IMR-90 (cell line): ENCODE data around the gene IER3. TPM values are rescaled to one million over a fixed set of nuclear protein-coding genes. Genes with fewer than 3 reads are reported as not detected.

ENCODE experiments used
- ATAC-seq: fragments of 200-7000 bp; cut with Tn5 transposase; 2 replicates; pipeline ENCODE4 v1.9.1; 2020; ENCODE audit warnings: low read depth, mild to moderate bottlenecking, moderate library complexity
- BruUV-seq: library from RNA; stranded (reverse); fragments of 400-500 nt; replicated peaks from 2 replicates; lab custom pipeline; 2021; lab: Mats Ljungman, UMichigan
- CTCF ChIA-PET: fragments of 300-600 bp; formaldehyde crosslinking; extraction: SDS; loops from one replicate; lab custom pipeline; 2021; ENCODE audit warnings: antibody characterized with exemption; lab: Yijun Ruan, JAX
- POLR2A ChIA-PET: fragments of 300-600 bp; sonication (Branson Sonifier 250); formaldehyde crosslinking; loops from one replicate; lab custom pipeline; 2022; ENCODE audit warnings: antibody characterized with exemption; ENCODE audit not compliant: unreplicated experiment; lab: Charles Lee
- DNase-seq: peaks from one replicate; pipeline ENCODE4 v3.0.0; 2013
- H2AFZ ChIP-seq: replicated peaks from 2 replicates; pipeline ENCODE3; 2013; ENCODE audit warnings: low read length, mild to moderate bottlenecking; ENCODE audit not compliant: poor library complexity
- H2AK5ac ChIP-seq: 2 replicates; pipeline ENCODE4 v1.6.1; 2013; ENCODE audit warnings: low read depth, low read length, inconsistent platforms
- H2AK9ac ChIP-seq: replicated peaks from 2 replicates; pipeline ENCODE3; 2013; ENCODE audit warnings: mild to moderate bottlenecking, low read depth, low read length, moderate library complexity; ENCODE audit not compliant: poor library complexity
- H2BK120ac ChIP-seq: 2 replicates; pipeline ENCODE4 v1.6.1; 2013; ENCODE audit warnings: low read depth, low read length, inconsistent platforms
- H2BK15ac ChIP-seq: 3 replicates; pipeline ENCODE4 v1.6.1; 2013; ENCODE audit warnings: low read depth, low read length, inconsistent platforms
- H2BK20ac ChIP-seq: 2 replicates; pipeline ENCODE4 v1.6.1; 2013; ENCODE audit warnings: low read depth, mild to moderate bottlenecking, inconsistent platforms, low read length, moderate library complexity
- H2BK5ac ChIP-seq: 2 replicates; pipeline ENCODE4 v1.6.1; 2013; ENCODE audit warnings: mild to moderate bottlenecking, low read depth, low read length, inconsistent platforms; ENCODE audit not compliant: poor library complexity, severe bottlenecking
- H3K14ac ChIP-seq: replicated peaks from 2 replicates; pipeline ENCODE4 v1.6.1; 2013; ENCODE audit warnings: low read depth, low read length, inconsistent platforms
- H3K18ac ChIP-seq: 2 replicates; pipeline ENCODE4 v1.6.1; 2013; ENCODE audit warnings: low read depth, low read length, control low read depth
- H3K23ac ChIP-seq: 2 replicates; pipeline ENCODE4 v1.6.1; 2013; ENCODE audit warnings: low read depth, low read length, inconsistent platforms
- H3K27ac ChIP-seq: 2 replicates; pipeline ENCODE4 v1.5.1; 2013; ENCODE audit warnings: mild to moderate bottlenecking, control low read depth, low read length; ENCODE audit not compliant: insufficient read depth
- H3K27me3 ChIP-seq: 2 replicates; pipeline ENCODE4 v1.6.1; 2013; ENCODE audit warnings: low read length; ENCODE audit not compliant: control insufficient read depth, insufficient read depth
- H3K36me3 ChIP-seq: 2 replicates; pipeline ENCODE4 v1.6.1; 2013; ENCODE audit warnings: low read length, mixed read lengths; ENCODE audit not compliant: control insufficient read depth, insufficient read depth
- H3K4ac ChIP-seq: 2 replicates; pipeline ENCODE4 v1.6.1; 2013; ENCODE audit warnings: low read depth, low read length, inconsistent platforms
- H3K4me1 ChIP-seq: 2 replicates; pipeline ENCODE4 v1.6.1; 2013; ENCODE audit warnings: low read length, mixed read lengths; ENCODE audit not compliant: control insufficient read depth, insufficient read depth
- H3K4me2 ChIP-seq: 2 replicates; pipeline ENCODE4 v1.6.1; 2013; ENCODE audit warnings: low read depth, mild to moderate bottlenecking, control low read depth, low read length, moderate library complexity
- H3K4me3 ChIP-seq: 2 replicates; pipeline ENCODE4 v1.5.1; 2013; ENCODE audit warnings: low read depth, mild to moderate bottlenecking, control low read depth, low read length, moderate library complexity; ENCODE audit not compliant: insufficient read depth
- H3K56ac ChIP-seq: 2 replicates; pipeline ENCODE4 v1.6.1; 2013; ENCODE audit warnings: low read length, inconsistent platforms; ENCODE audit not compliant: insufficient read depth; ENCODE audit errors: extremely low read depth
- H3K79me1 ChIP-seq, 2 experiments: 2 replicates each; pipeline ENCODE4 v1.6.1; 2013; ENCODE audit warnings: low read length in 2 of 2, inconsistent platforms in 1 of 2, low read depth in 1 of 2
- H3K9ac ChIP-seq: 2 replicates; pipeline ENCODE4 v1.6.1; 2013; ENCODE audit warnings: low read depth, low read length, control low read depth
- H3K9me1 ChIP-seq: 2 replicates; pipeline ENCODE4 v1.6.1; 2013; ENCODE audit warnings: low read length, inconsistent platforms; ENCODE audit not compliant: insufficient read depth
- H3K9me3 ChIP-seq: 2 replicates; pipeline ENCODE4 v1.6.1; 2013; ENCODE audit warnings: low read length; ENCODE audit not compliant: control insufficient read depth, insufficient read depth
- H4K20me1 ChIP-seq: 2 replicates; pipeline ENCODE4 v1.6.1; 2013; ENCODE audit warnings: low read length, inconsistent platforms; ENCODE audit not compliant: insufficient read depth
- H4K5ac ChIP-seq: 2 replicates; pipeline ENCODE4 v1.6.1; 2013; ENCODE audit warnings: mild to moderate bottlenecking, low read depth, low read length, control low read depth
- H4K8ac ChIP-seq, 2 experiments: 2 replicates each; pipeline ENCODE4 v1.6.1; 2013; ENCODE audit warnings: low read depth in 2 of 2, low read length in 2 of 2, control low read depth in 1 of 2, inconsistent platforms in 1 of 2
- H4K91ac ChIP-seq: 2 replicates; pipeline ENCODE4 v1.6.1; 2013; ENCODE audit warnings: low read depth, low read length, inconsistent platforms; ENCODE audit not compliant: insufficient read depth
- BHLHE40 ChIP-seq: fragments of 150-350 bp; IDR thresholded peaks from 2 replicates; pipeline ENCODE4 v1.6.1; 2016; ENCODE audit warnings: mild to moderate bottlenecking, low read depth, low read length
- CTCF ChIP-seq: conservative IDR thresholded peaks from 2 replicates; pipeline ENCODE4 v1.5.1; 2012; ENCODE audit warnings: mild to moderate bottlenecking, low read depth, low read length, improper control_type of control experiment
- ELK1 ChIP-seq: fragments of 150-350 bp; IDR thresholded peaks from 2 replicates; pipeline ENCODE4 v1.6.1; 2016; ENCODE audit warnings: low read depth, mild to moderate bottlenecking, low read length, moderate library complexity, borderline replicate concordance
- NFE2L2 ChIP-seq: fragments of 150-350 bp; IDR thresholded peaks from 2 replicates; pipeline ENCODE4 v1.6.1; 2016; ENCODE audit warnings: low read depth, mild to moderate bottlenecking, low read length
- POLR2A ChIP-seq: IDR thresholded peaks from 2 replicates; pipeline ENCODE4 v1.6.1; 2012; ENCODE audit warnings: mild to moderate bottlenecking, low read depth, low read length
- WGBS, 2 experiments: methylation state at CpG; one replicate each; pipeline versions ENCODE4 v1.1.5 to v1.1.7; 2013; ENCODE audit warnings: missing lambda C conversion rate in 2 of 2; ENCODE audit not compliant: insufficient read length in 1 of 2; ENCODE audit errors: extremely low coverage in 2 of 2; 5-methylcytosine and 5-hydroxymethylcytosine counted together
- dilution Hi-C: fragments of 300-500 bp; cut with HindIII; formaldehyde crosslinking; loops from one replicate; pipeline ENCODE4 v1.14.3; 2018; ENCODE audit warnings: low sequenced_read_pairs; ENCODE audit not compliant: unreplicated experiment
- in situ Hi-C: fragments of 300-500 bp; cut with MboI; formaldehyde crosslinking; loops from 3 replicates; pipeline ENCODE4 v1.14.3; 2019; ENCODE audit warnings: low sequenced_read_pairs, inconsistent platforms, mixed read lengths
- intact Hi-C: fragments of 100-400 bp; cut with micrococcal nuclease; formaldehyde crosslinking; loops from 2 replicates; pipeline ENCODE4 v1.10.0; 2022
- polyA plus RNA-seq, 3 experiments: library from polyadenylated mRNA; depleted of rRNA; stranded (reverse); fragments of >200 nt; gene quantifications; 2 replicates each; pipeline ENCODE4 v1.2.3, GENCODE V29; 2012; ENCODE audit warnings: low replicate concordance in 1 of 3
- total RNA-seq: library from RNA; depleted of rRNA; stranded (reverse); fragments of >200 nt; gene quantifications from 2 replicates; pipeline ENCODE4 v1.2.3, GENCODE V29; 2012

Gene IER3
- total and polyA plus RNA-seq, 2 of the 4 experiments (the other 2 are of a cell fraction), result 38.4 to 159 TPM

GRCh38 chr6:30778001-30778635, 33.8 kb upstream of the IER3 start:
- ChIA-PET POLR2A (no interaction called here), CTCF (interaction anchor here (2.1 kb wide), 1 partner anchor 12 kb away, joined by 5 read pairs; no protein-coding TSS in a partner anchor)
- Histone ChIP-seq H3K27me3 (no peaks in the 10 kb centered on the region), H2AK5ac (peak overlapping the region; percentile 83), H3K9ac (no peak overlapping the region), H3K9me1 (peaks cover 22% of the 10 kb centered on the region), H2AK9ac (peak overlapping the region; percentile 51), H4K8ac (peak overlapping the region; percentile 63 to 64; a peak in 3 of 4 replicates), H2BK15ac (peak overlapping the region; percentile 72; the same call in 2 of the 3 replicates), H4K91ac (peak overlapping the region; percentile 69), H3K23ac (peak overlapping the region; percentile 1; the same call in 1 of the 2 replicates), H2BK20ac (peak overlapping the region; percentile 78), H3K18ac (peak overlapping the region; percentile 89), H3K56ac (no peak overlapping the region), H2AFZ (peak overlapping the region; percentile 9), H3K9me3 (no peaks in the 10 kb centered on the region), H3K36me3 (no peaks in the 10 kb centered on the region), H2BK120ac (peak overlapping the region; percentile 79), H4K5ac (peak overlapping the region; percentile 86), H3K79me1 (peaks cover 9 to 20% of the 10 kb centered on the region in 2 experiments; a peak in 3 of 4 replicates), H3K4ac (peak overlapping the region; percentile 45), H3K4me1 (peaks cover 33% of the 10 kb centered on the region), H2BK5ac (no peak overlapping the region), H3K4me3 (no peak overlapping the region), H3K4me2 (no peak overlapping the region), H3K14ac (peak overlapping the region; percentile 73), H4K20me1 (no peaks in the 10 kb centered on the region), H3K27ac (peak overlapping the region; percentile 83; the same call in 1 of the 2 replicates)
- dilution Hi-C loops, result no loop called here
- ATAC-seq (no peak), DNase-seq (no peak)
- BruUV-seq, result no TSS peak
- WGBS, 2 experiments, result 80% methylated on average over 1 of the region's 3 CpGs; no CpG with 5 or more reads in 1 of the 2 experiments
- intact Hi-C loops, result no loop called here
- in situ Hi-C loops, result no loop called here
- TF ChIP-seq CTCF (no peak), BHLHE40 (no peak), NFE2L2 (no peak), POLR2A (no peak), ELK1 (no peak)
